Measurements from ENCODE around the gene NEIL3.
A peak's percentile ranks its signal among the peaks of the same experiment; 100 is the strongest.

The NEIL3 gene

GRCh38 chr4:177332119-177332518, 22.4 kb downstream of the NEIL3 start:
- H2AFZ ChIP-seq (ENCODE audit: low read depth) = no peak overlapping the region
- no peaks in the 10 kb centered on the region for H3K27me3 ChIP-seq (ENCODE audit: insufficient read depth, low read depth)
- H3K36me3 ChIP-seq (ENCODE audit: insufficient read depth) = peaks cover 12% of the 10 kb centered on the region; the same call in 1 of the 2 replicates
- no peak overlapping the region for H3K4me2 ChIP-seq
- H4K20me1 ChIP-seq (ENCODE audit: insufficient read depth) = peaks cover 3% of the 10 kb centered on the region; the same call in 1 of the 2 replicates
- H3K4me1 ChIP-seq (ENCODE audit: low read depth, poor library complexity, severe bottlenecking) = peaks cover 29% of the 10 kb centered on the region
- H3K9ac ChIP-seq = no peak overlapping the region
- no peak overlapping the region for H3K27ac ChIP-seq
- no peak for TF ChIP-seq CTCF (conservative IDR thresholded peaks at IDR 0.05; ENCODE audit: low read depth, low read length)
- no peak overlapping the region for H3K4me3 ChIP-seq (IDR thresholded peaks at IDR 0.05; ENCODE audit: insufficient read depth, low read depth, low read length)
- peaks cover 79% of the 10 kb centered on the region for H3K79me2 ChIP-seq (ENCODE audit: insufficient read depth, low read depth)

- H3K9ac ChIP-seq = no peak overlapping the region
- peaks cover 14% of the 10 kb centered on the region; the same call in 1 of the 2 replicates for H3K36me3 ChIP-seq (ENCODE audit: insufficient read depth)
- H3K4me2 ChIP-seq = peak overlapping the region; percentile 7; the same call in 1 of the 2 replicates
- TF ChIP-seq CTCF (conservative IDR thresholded peaks at IDR 0.05; ENCODE audit: low read depth, low read length) = peak; percentile 74
- H4K20me1 ChIP-seq (ENCODE audit: insufficient read depth) = no peaks in the 10 kb centered on the region
- H2AFZ ChIP-seq (ENCODE audit: low read depth) = no peak overlapping the region
- peaks cover 28% of the 10 kb centered on the region for H3K4me1 ChIP-seq (ENCODE audit: low read depth, poor library complexity, severe bottlenecking)
- H3K79me2 ChIP-seq (ENCODE audit: insufficient read depth, low read depth) = peaks cover 9% of the 10 kb centered on the region; the same call in 1 of the 2 replicates
- H3K4me3 ChIP-seq (IDR thresholded peaks at IDR 0.05; ENCODE audit: insufficient read depth, low read depth, low read length) = no peak overlapping the region
- no peaks in the 10 kb centered on the region for H3K27me3 ChIP-seq (ENCODE audit: insufficient read depth, low read depth)
- no peak overlapping the region for H3K27ac ChIP-seq
Observed at GRCh38 chr4:177339477-177340374, 30.1 kb downstream of the NEIL3 start.

- H3K27ac ChIP-seq = no peak overlapping the region
- H3K4me3 ChIP-seq (IDR thresholded peaks at IDR 0.05; ENCODE audit: insufficient read depth, low read depth, low read length) = no peak overlapping the region
- H3K9ac ChIP-seq = no peak overlapping the region
- H2AFZ ChIP-seq (ENCODE audit: low read depth) = no peak overlapping the region
- no peaks in the 10 kb centered on the region for H4K20me1 ChIP-seq (ENCODE audit: insufficient read depth)
- H3K79me2 ChIP-seq (ENCODE audit: insufficient read depth, low read depth) = no peaks in the 10 kb centered on the region
- H3K4me1 ChIP-seq (ENCODE audit: low read depth, poor library complexity, severe bottlenecking) = no peaks in the 10 kb centered on the region
- no peak for TF ChIP-seq CTCF (conservative IDR thresholded peaks at IDR 0.05; ENCODE audit: low read depth, low read length)
- no peaks in the 10 kb centered on the region for H3K36me3 ChIP-seq (ENCODE audit: insufficient read depth)
- H3K27me3 ChIP-seq (ENCODE audit: insufficient read depth, low read depth) = no peaks in the 10 kb centered on the region
- no peak overlapping the region for H3K4me2 ChIP-seq
Observed at GRCh38 chr4:177348348-177348747, 38.7 kb downstream of the NEIL3 start.

- H3K27me3 ChIP-seq (ENCODE audit: insufficient read depth, low read depth) = no peaks in the 10 kb centered on the region
- no peak overlapping the region for H3K27ac ChIP-seq
- no peak; the same call in 1 of the 2 replicates for TF ChIP-seq CTCF (conservative IDR thresholded peaks at IDR 0.05; ENCODE audit: low read depth, low read length)
- H3K4me3 ChIP-seq (IDR thresholded peaks at IDR 0.05; ENCODE audit: insufficient read depth, low read depth, low read length) = no peak overlapping the region
- H4K20me1 ChIP-seq (ENCODE audit: insufficient read depth) = no peaks in the 10 kb centered on the region
- no peaks in the 10 kb centered on the region for H3K4me1 ChIP-seq (ENCODE audit: low read depth, poor library complexity, severe bottlenecking)
- no peak overlapping the region for H3K9ac ChIP-seq
- H3K36me3 ChIP-seq (ENCODE audit: insufficient read depth) = no peaks in the 10 kb centered on the region
- H2AFZ ChIP-seq (ENCODE audit: low read depth) = no peak overlapping the region
- H3K79me2 ChIP-seq (ENCODE audit: insufficient read depth, low read depth) = no peaks in the 10 kb centered on the region
- H3K4me2 ChIP-seq = no peak overlapping the region
Observed at GRCh38 chr4:177349191-177349590, 39.5 kb downstream of the NEIL3 start.
